HEK293T (cell line): Measurements from ENCODE around the gene RNF135.
"Not testable (repeated sequence)": the region's sequence is repeated elsewhere in the genome, so short reads cannot be mapped to it uniquely, and the experiment has no call there.

Source experiments
- ELF4 ChIP-seq: fragments of 450-650 bp; IDR thresholded peaks from 2 replicates; pipeline ENCODE4 v1.6.1; 2017; ENCODE audit warnings: antibody characterized with exemption
- L3MBTL2 ChIP-seq: fragments of 450-650 bp; conservative IDR thresholded peaks from 2 replicates; pipeline ENCODE4 v1.6.1; 2016; ENCODE audit warnings: mild to moderate bottlenecking
- SUZ12 ChIP-seq: fragments of 450-650 bp; IDR thresholded peaks from 2 replicates; pipeline ENCODE4 v1.6.1; 2016; ENCODE audit warnings: mild to moderate bottlenecking

GRCh38 chr17:30964312-30964711 lies 6.5 kb upstream of the RNF135 start:
- TF ChIP-seq ELF4, L3MBTL2, SUZ12: not testable (repeated sequence)
